NB4 (cell line): ENCODE measurements around the gene GRIFIN.

ENCODE experiments used
- CTCF ChIP-seq: IDR thresholded peaks from one replicate; pipeline ENCODE4 v1.5.1; 2012; ENCODE audit warnings: low read depth, low read length
- POLR2A ChIP-seq: IDR thresholded peaks from 2 replicates; pipeline ENCODE4 v1.6.1; 2011; ENCODE audit warnings: mild to moderate bottlenecking; ENCODE audit not compliant: insufficient read length; ENCODE audit errors: extremely low read depth

- TF ChIP-seq POLR2A (no peak), CTCF (no peak)
Measured at GRCh38 chr7:2520131-2520760, 44.0 kb upstream of the GRIFIN start.
